H1 (cell line): Measurements from ENCODE around the gene BRD1. TPM values are rescaled to one million over a fixed set of nuclear protein-coding genes. Genes with fewer than 3 reads are reported as not detected.

Experiments
- CTCF ChIA-PET: fragments of 300-600 bp; sonication (Branson Sonifier 250); formaldehyde crosslinking; loops from one replicate; lab custom pipeline; 2021; ENCODE audit not compliant: partially characterized antibody; lab: Charles Lee
- POLR2A ChIA-PET: fragments of 300-600 bp; sonication (Branson Sonifier 250); formaldehyde crosslinking; loops from one replicate; lab custom pipeline; 2021; ENCODE audit warnings: inconsistent platforms; ENCODE audit not compliant: partially characterized antibody; lab: Charles Lee
- DNase-seq, 2 experiments: peaks; one replicate each; pipeline versions ENCODE4 v3.0.0 to v3.0.0-alpha.2; 2010 to 2022; ENCODE audit warnings: low spot score in 2 of 2, low read depth in 1 of 2, mixed read lengths in 1 of 2
- FAIRE-seq: peaks from 2 replicates; lab custom pipeline; 2011; peaks lifted over from hg19 to GRCh38; lab: Jason Lieb, UNC
- H2AFZ ChIP-seq: 2 replicates; pipeline ENCODE4 v1.8.1; 2012; ENCODE audit warnings: low read length, inconsistent platforms
- H2AK5ac ChIP-seq: 2 replicates; pipeline ENCODE4 v1.6.1; 2013; ENCODE audit warnings: low read depth, low read length
- H2BK120ac ChIP-seq: replicated peaks from 2 replicates; pipeline ENCODE3; 2013; ENCODE audit warnings: low read depth, low read length, inconsistent platforms
- H2BK12ac ChIP-seq: 2 replicates; pipeline ENCODE4 v1.6.1; 2013; ENCODE audit warnings: low read depth, low read length
- H2BK15ac ChIP-seq: 2 replicates; pipeline ENCODE4 v1.6.1; 2013; ENCODE audit warnings: low read length
- H2BK20ac ChIP-seq: 2 replicates; pipeline ENCODE4 v1.6.1; 2013; ENCODE audit warnings: low read length
- H2BK5ac ChIP-seq: 2 replicates; pipeline ENCODE4 v1.6.1; 2013; ENCODE audit warnings: low read depth, low read length
- H3K14ac ChIP-seq: 2 replicates; pipeline ENCODE4 v1.6.1; 2013; ENCODE audit warnings: inconsistent platforms; ENCODE audit not compliant: insufficient read length
- H3K18ac ChIP-seq: 2 replicates; pipeline ENCODE4 v1.6.1; 2013; ENCODE audit warnings: low read length; ENCODE audit errors: extremely low read depth
- H3K23ac ChIP-seq: 2 replicates; pipeline ENCODE4 v1.6.1; 2013; ENCODE audit warnings: inconsistent platforms; ENCODE audit not compliant: insufficient read length
- H3K23me2 ChIP-seq: 2 replicates; pipeline ENCODE4 v1.6.1; 2013; ENCODE audit warnings: low read depth, low read length
- H3K27ac ChIP-seq: 2 replicates; pipeline ENCODE4 v1.6.1; 2011; ENCODE audit warnings: low read depth, low read length, inconsistent platforms
- H3K27me3 ChIP-seq, 4 experiments: replicated peaks in 1 of 4; 1 replicate in 1 of 4; 2 replicates in 3 of 4; pipeline versions ENCODE4 v1.6.1 to v1.8.1; 2011 to 2013; ENCODE audit warnings: low read length in 3 of 4, mild to moderate bottlenecking in 3 of 4, inconsistent platforms in 2 of 4, mixed read lengths in 2 of 4, moderate library complexity in 1 of 4; ENCODE audit not compliant: control insufficient read depth in 3 of 4, insufficient read depth in 3 of 4; ENCODE audit errors: extremely low read depth in 1 of 4
- H3K36me3 ChIP-seq, 4 experiments: 2 replicates each; pipeline versions ENCODE4 v1.6.1 to v1.8.1; 2011 to 2013; ENCODE audit warnings: mild to moderate bottlenecking in 4 of 4, low read length in 3 of 4, moderate library complexity in 2 of 4, control low read depth in 1 of 4, inconsistent platforms in 1 of 4; ENCODE audit not compliant: insufficient read depth in 4 of 4, control insufficient read depth in 2 of 4
- H3K4ac ChIP-seq: replicated peaks from 2 replicates; pipeline ENCODE3; 2013; ENCODE audit warnings: low read length, low read depth, mixed read lengths, inconsistent platforms; ENCODE audit not compliant: insufficient read length
- H3K4me1 ChIP-seq, 4 experiments: replicated peaks in 1 of 4; 1 replicate in 1 of 4; 2 replicates in 3 of 4; pipeline versions ENCODE4 v1.6.1 to v1.8.1; 2011 to 2013; ENCODE audit warnings: low read length in 3 of 4, inconsistent platforms in 2 of 4, mixed read lengths in 1 of 4; ENCODE audit not compliant: insufficient read depth in 4 of 4, control insufficient read depth in 3 of 4
- H3K4me2 ChIP-seq, 2 experiments: 2 replicates each; pipeline versions ENCODE4 v1.6.1 to v1.8.1; 2011 to 2013; ENCODE audit warnings: low read depth in 2 of 2, low read length in 2 of 2, control low read depth in 1 of 2, inconsistent platforms in 1 of 2, mild to moderate bottlenecking in 1 of 2; ENCODE audit not compliant: insufficient read depth in 1 of 2
- H3K4me3 ChIP-seq, 4 experiments: fragments of 200-600, 300-600 bp in 1 of 4; sonication (generic), shearing (Covaris generic), sonication (Bioruptor Twin) in 1 of 4; 2 replicates each; pipeline versions ENCODE4 v1.5.1 to v1.8.1; 2011 to 2016; ENCODE audit warnings: low read length in 4 of 4, low read depth in 3 of 4, control low read depth in 2 of 4, inconsistent platforms in 2 of 4, mild to moderate bottlenecking in 2 of 4, mixed read lengths in 1 of 4, moderate library complexity in 1 of 4; ENCODE audit not compliant: insufficient read depth in 2 of 4; ENCODE audit errors: extremely low read depth in 1 of 4
- H3K56ac ChIP-seq: replicated peaks from 2 replicates; pipeline ENCODE3; 2013; ENCODE audit warnings: low read depth, mild to moderate bottlenecking, mixed read lengths, low read length, inconsistent platforms; ENCODE audit not compliant: insufficient read length
- H3K79me1 ChIP-seq: 2 replicates; pipeline ENCODE4 v1.6.1; 2013; ENCODE audit warnings: low read depth, low read length, control low read depth
- H3K79me2 ChIP-seq, 2 experiments: 2 replicates each; pipeline versions ENCODE4 v1.6.1 to v1.8.1; 2012 to 2013; ENCODE audit warnings: low read length in 2 of 2, mild to moderate bottlenecking in 2 of 2, inconsistent platforms in 1 of 2; ENCODE audit not compliant: insufficient read depth in 2 of 2, control insufficient read depth in 1 of 2
- H3K9ac ChIP-seq, 4 experiments: replicated peaks in 1 of 4; 1 replicate in 1 of 4; 2 replicates in 3 of 4; pipeline versions ENCODE4 v1.6.1 to v1.8.1; 2011 to 2013; ENCODE audit warnings: low read depth in 3 of 4, low read length in 3 of 4, control low read depth in 2 of 4, mild to moderate bottlenecking in 2 of 4, moderate library complexity in 2 of 4, inconsistent platforms in 1 of 4; ENCODE audit errors: extremely low read depth in 1 of 4
- H3K9me3 ChIP-seq, 2 experiments: 2 replicates each; pipeline versions ENCODE4 v1.6.1 to v1.8.1; 2012 to 2013; ENCODE audit warnings: mild to moderate bottlenecking in 2 of 2, moderate library complexity in 2 of 2, control low read depth in 1 of 2, inconsistent platforms in 1 of 2, low read depth in 1 of 2, low read length in 1 of 2, mixed read lengths in 1 of 2; ENCODE audit not compliant: insufficient read depth in 2 of 2
- H4K20me1 ChIP-seq, 2 experiments: replicated peaks in 1 of 2; 2 replicates each; pipeline versions ENCODE3 to v1.8.1; 2011 to 2013; ENCODE audit warnings: inconsistent platforms in 2 of 2, low read length in 2 of 2, mild to moderate bottlenecking in 1 of 2; ENCODE audit not compliant: insufficient read depth in 2 of 2, control insufficient read depth in 1 of 2
- H4K5ac ChIP-seq: 2 replicates; pipeline ENCODE4 v1.6.1; 2013; ENCODE audit warnings: low read length, low read depth, mixed read lengths, inconsistent platforms; ENCODE audit not compliant: insufficient read length
- H4K8ac ChIP-seq: 2 replicates; pipeline ENCODE4 v1.8.0; 2013; ENCODE audit warnings: mild to moderate bottlenecking, moderate library complexity, low read length, inconsistent platforms; ENCODE audit not compliant: insufficient read depth; ENCODE audit errors: extremely low read depth
- H4K91ac ChIP-seq: replicated peaks from 2 replicates; pipeline ENCODE3; 2013; ENCODE audit warnings: low read length, mixed read lengths, inconsistent platforms; ENCODE audit not compliant: insufficient read length
- GTF2F1 ChIP-seq: IDR thresholded peaks from 2 replicates; pipeline ENCODE4 v1.6.1; 2012; ENCODE audit warnings: low read depth, low read length, improper control_type of control experiment, borderline replicate concordance
- KDM4A ChIP-seq: IDR thresholded peaks from one replicate; pipeline ENCODE4 v1.7.1; 2012; ENCODE audit warnings: low read depth, mild to moderate bottlenecking, moderate library complexity, low read length, inconsistent platforms; ENCODE audit not compliant: severe bottlenecking
- MAFK ChIP-seq: IDR thresholded peaks from 2 replicates; pipeline ENCODE4 v1.6.1; 2012; ENCODE audit warnings: low read depth, mild to moderate bottlenecking, improper control_type of control experiment, low read length
- NRF1 ChIP-seq: IDR thresholded peaks from 2 replicates; pipeline ENCODE4 v1.6.1; 2011; ENCODE audit warnings: mild to moderate bottlenecking, low read depth, low read length, improper control_type of control experiment
- SP2 ChIP-seq: IDR thresholded peaks from 2 replicates; pipeline ENCODE4 v1.6.1; 2012; ENCODE audit warnings: mild to moderate bottlenecking, low read length, inconsistent platforms
- SUZ12 ChIP-seq: fragments of 200-600 bp; sonication (generic); IDR thresholded peaks from 2 replicates; pipeline ENCODE4 v1.6.1; 2012; ENCODE audit warnings: mild to moderate bottlenecking, inconsistent platforms, low read length, moderate library complexity, mixed read lengths
- WGBS, 2 experiments: shearing (Covaris generic) in 1 of 2; methylation state at CpG; one replicate each; pipeline versions ENCODE4 v1.1.6 to v1.1.7; 2013 to 2015; ENCODE audit warnings: low lambda C conversion rate in 2 of 2, mixed read lengths in 2 of 2, inconsistent platforms in 1 of 2, low coverage in 1 of 2, missing lambda C conversion rate in 1 of 2; ENCODE audit not compliant: insufficient replicate concordance in 2 of 2, insufficient coverage in 1 of 2, insufficient read length in 1 of 2; ENCODE audit errors: extremely low coverage in 1 of 2, missing lambda C conversion rate in 1 of 2; 5-methylcytosine and 5-hydroxymethylcytosine counted together
- polyA plus RNA-seq, 7 experiments: library from polyadenylated mRNA; depleted of rRNA in 3 of 7; stranded (reverse) in 5 of 7; unstranded in 2 of 7; fragments of >200 nt in 5 of 7; fragments of 200-250 nt in 2 of 7; gene quantifications; 1 replicate in 5 of 7; 2 replicates in 1 of 7; 4 replicates in 1 of 7; pipeline versions ENCODE4 v1.2.1 to v1.2.3, GENCODE V29; 2011 to 2013; ENCODE audit warnings: missing spikeins in 2 of 7, mixed read lengths in 2 of 7
- total RNA-seq: library from RNA; stranded (reverse); fragmentation: NEBNext Ultra II Directional; extraction: Animal tissue kit (Norgen Biotek cat#: 25700); gene quantifications from 2 replicates; pipeline ENCODE4 v1.2.1, GENCODE V29; 2021

Gene BRD1
- total and polyA plus RNA-seq, 2 of the 8 experiments (the other 6 are each of a cell fraction or from before 2014, with no cell fraction given) = 6.8 to 34.0 TPM

GRCh38 chr22:49796596-49797270, 30.9 kb downstream of the BRD1 start:
- H4K8ac ChIP-seq = no peak overlapping the region
- H3K56ac ChIP-seq = no peak overlapping the region
- H3K23ac ChIP-seq = no peak overlapping the region
- no peak overlapping the region for H2BK5ac ChIP-seq
- H4K91ac ChIP-seq = no peak overlapping the region
- no peak overlapping the region for H3K14ac ChIP-seq
- peaks cover 19 to 62% (median 47%) of the 10 kb centered on the region in 4 experiments; a peak in 7 of 8 replicates for H3K36me3 ChIP-seq
- no peak overlapping the region for H2AK5ac ChIP-seq
- H4K20me1 ChIP-seq = peaks cover 35% of the 10 kb centered on the region in 2 experiments
- H4K5ac ChIP-seq = no peak overlapping the region
- WGBS, 2 experiments = 94% methylated on average over 25 of the region's 25 CpGs; no CpG with 5 or more reads in 1 of the 2 experiments
- no peak for DNase-seq
- no peak overlapping the region for H3K4me2 ChIP-seq
- H2BK15ac ChIP-seq = no peak overlapping the region
- H3K27ac ChIP-seq = no peak overlapping the region
- H3K18ac ChIP-seq = no peak overlapping the region
- peaks cover 17% of the 10 kb centered on the region for H3K79me1 ChIP-seq
- H3K79me2 ChIP-seq = peaks cover 3 to 60% of the 10 kb centered on the region in 2 experiments; a peak in 3 of 4 replicates
- H3K4me1 ChIP-seq = no peaks in the 10 kb centered on the region; a peak in 1 of 7 replicates
- no peak overlapping the region for H3K4me3 ChIP-seq
- no peak overlapping the region for H2BK20ac ChIP-seq
- no peak overlapping the region for H2AFZ ChIP-seq
- no peak overlapping the region for H2BK12ac ChIP-seq
- no peak overlapping the region for H3K9ac ChIP-seq
- no peaks in the 10 kb centered on the region for H3K23me2 ChIP-seq
- no peak overlapping the region for H2BK120ac ChIP-seq
- no peak overlapping the region for H3K4ac ChIP-seq
- POLR2A ChIA-PET = no interaction called here
- CTCF ChIA-PET = no interaction called here
- no peaks in the 10 kb centered on the region for H3K27me3 ChIP-seq
- FAIRE-seq = no peak
- H3K9me3 ChIP-seq = no peaks in the 10 kb centered on the region
- no peak for TF ChIP-seq GTF2F1
- no peak for TF ChIP-seq NRF1
- no peak for TF ChIP-seq SP2
- no peak for TF ChIP-seq SUZ12
- no peak for TF ChIP-seq MAFK
- no peak for TF ChIP-seq KDM4A
